Caki2 (cell line): ENCODE results near the gene DHRS3. TPM values are rescaled to one million over a fixed set of nuclear protein-coding genes. Genes with fewer than 3 reads are reported as not detected.

ENCODE experiments used
- total RNA-seq: library from RNA; depleted of rRNA; stranded (reverse); fragments of >200 nt; shearing (Covaris generic); gene quantifications from 2 replicates; pipeline ENCODE4 v1.2.3, GENCODE V29; 2014; ENCODE audit warnings: low replicate concordance; rRNA removed

The DHRS3 gene
- total RNA-seq, 1 experiment from 2014 or later, result 550 TPM

Other genes starting within 250 kb of the DHRS3 start
- not detected in 2 replicates for gene AADACL4, start 25.9 kb upstream of the DHRS3 start, total RNA-seq
- gene AADACL3, start 97.9 kb upstream of the DHRS3 start, total RNA-seq, result not detected in 2 replicates
- gene CFAP107, start 128.0 kb upstream of the DHRS3 start, total RNA-seq, result not detected in 2 replicates
- gene PRAMEF12, start 155.5 kb upstream of the DHRS3 start, total RNA-seq, result not detected in 2 replicates
- gene PRAMEF1, start 173.2 kb upstream of the DHRS3 start, total RNA-seq, result not detected in 2 replicates
- gene PRAMEF11, start 213.2 kb upstream of the DHRS3 start, total RNA-seq, result not detected in 2 replicates
- gene HNRNPCL1, start 230.5 kb upstream of the DHRS3 start, total RNA-seq, result not detected in 2 replicates
- gene PRAMEF2, start 238.9 kb upstream of the DHRS3 start, total RNA-seq, result not detected in 2 replicates